22Rv1 (cell line): Measurements from ENCODE around the gene RAD51B.

Experiments used
- CTCF ChIP-seq: fragments of 450-650 bp; IDR thresholded peaks from 2 replicates; pipeline ENCODE4 v1.5.1; 2017; ENCODE audit warnings: mild to moderate bottlenecking
- ZFX ChIP-seq: fragments of 450-650 bp; IDR thresholded peaks from 2 replicates; pipeline ENCODE4 v1.6.1; 2017; ENCODE audit warnings: antibody characterized with exemption, borderline replicate concordance

GRCh38 chr14:68768316-68768715 lies 948.7 kb downstream of the RAD51B start:
- TF ChIP-seq CTCF: no peak
- no peak for TF ChIP-seq ZFX
